GM12801 (cell line): ENCODE measurements around the gene GINS2.

ENCODE experiments used
- TF ChIP-seq, protein P1 (sequence below): IDR thresholded peaks from one replicate; pipeline ENCODE4 v1.5.1; 2011; ENCODE audit warnings: control low read depth; ENCODE audit not compliant: insufficient read length; ENCODE audit errors: extremely low read depth

The GINS2 gene

DNA sequence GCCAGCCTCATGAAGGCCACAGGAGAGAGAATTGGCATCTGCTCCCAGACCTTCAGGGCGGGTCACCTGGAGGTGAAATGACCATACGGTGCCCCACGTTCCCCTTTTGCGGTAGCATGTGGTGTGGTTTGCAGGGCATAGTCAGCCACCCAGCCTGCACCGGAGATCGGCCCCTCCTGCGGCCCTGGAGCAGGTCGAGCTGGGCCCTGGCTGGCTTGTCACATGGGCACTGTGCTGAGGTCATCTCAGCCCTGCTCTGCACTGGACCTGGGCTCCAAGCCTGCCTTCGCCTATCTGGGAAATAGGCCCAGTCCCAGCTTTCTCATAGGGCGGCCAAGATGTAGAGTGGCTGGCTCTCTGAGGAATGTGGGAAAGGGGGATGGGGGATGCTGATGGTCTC is 59.4 kb downstream of the GINS2 start:
- TF ChIP-seq, protein P1, sequence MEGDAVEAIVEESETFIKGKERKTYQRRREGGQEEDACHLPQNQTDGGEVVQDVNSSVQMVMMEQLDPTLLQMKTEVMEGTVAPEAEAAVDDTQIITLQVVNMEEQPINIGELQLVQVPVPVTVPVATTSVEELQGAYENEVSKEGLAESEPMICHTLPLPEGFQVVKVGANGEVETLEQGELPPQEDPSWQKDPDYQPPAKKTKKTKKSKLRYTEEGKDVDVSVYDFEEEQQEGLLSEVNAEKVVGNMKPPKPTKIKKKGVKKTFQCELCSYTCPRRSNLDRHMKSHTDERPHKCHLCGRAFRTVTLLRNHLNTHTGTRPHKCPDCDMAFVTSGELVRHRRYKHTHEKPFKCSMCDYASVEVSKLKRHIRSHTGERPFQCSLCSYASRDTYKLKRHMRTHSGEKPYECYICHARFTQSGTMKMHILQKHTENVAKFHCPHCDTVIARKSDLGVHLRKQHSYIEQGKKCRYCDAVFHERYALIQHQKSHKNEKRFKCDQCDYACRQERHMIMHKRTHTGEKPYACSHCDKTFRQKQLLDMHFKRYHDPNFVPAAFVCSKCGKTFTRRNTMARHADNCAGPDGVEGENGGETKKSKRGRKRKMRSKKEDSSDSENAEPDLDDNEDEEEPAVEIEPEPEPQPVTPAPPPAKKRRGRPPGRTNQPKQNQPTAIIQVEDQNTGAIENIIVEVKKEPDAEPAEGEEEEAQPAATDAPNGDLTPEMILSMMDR: no peak

DNA sequence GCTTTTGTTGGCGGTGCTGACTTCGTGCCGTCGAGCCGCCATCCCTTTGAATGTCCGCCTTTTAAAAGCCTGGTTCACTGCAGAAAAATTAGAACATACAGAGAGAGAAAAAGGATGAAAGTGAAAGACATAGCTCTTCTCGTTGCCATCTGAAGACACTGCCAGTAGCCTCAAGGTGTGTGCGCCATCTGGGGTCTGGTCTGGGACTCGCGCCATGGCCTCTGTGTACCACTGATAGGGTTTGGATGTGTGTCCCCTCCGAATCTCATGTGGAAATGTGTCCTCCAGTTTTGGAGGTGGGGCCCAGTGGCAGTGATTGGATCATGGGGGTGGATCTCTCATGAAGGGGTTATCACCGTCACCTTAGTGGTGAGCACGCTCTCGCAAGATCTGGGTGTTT is 60.1 kb downstream of the GINS2 start:
- TF ChIP-seq, protein P1: no peak

GRCh38 chr16:85628265-85628556 is 60.5 kb downstream of the GINS2 start:
- TF ChIP-seq, protein P1: no peak

GRCh38 chr16:85627526-85628264 is 61.1 kb downstream of the GINS2 start:
- TF ChIP-seq, protein P1: no peak

GRCh38 chr16:85627089-85627488 is 61.7 kb downstream of the GINS2 start:
- TF ChIP-seq, protein P1: no peak
